Glomerular visceral epithelial cell (primary cell): ENCODE measurements around the gene PAK1.
A peak's percentile ranks its signal among the peaks of the same experiment; 100 is the strongest.

Experiments
- DNase-seq: peaks from one replicate; pipeline ENCODE4 v3.0.0-alpha.2; 2016; ENCODE audit errors: extremely low spot score

Gene PAK1

DNA sequence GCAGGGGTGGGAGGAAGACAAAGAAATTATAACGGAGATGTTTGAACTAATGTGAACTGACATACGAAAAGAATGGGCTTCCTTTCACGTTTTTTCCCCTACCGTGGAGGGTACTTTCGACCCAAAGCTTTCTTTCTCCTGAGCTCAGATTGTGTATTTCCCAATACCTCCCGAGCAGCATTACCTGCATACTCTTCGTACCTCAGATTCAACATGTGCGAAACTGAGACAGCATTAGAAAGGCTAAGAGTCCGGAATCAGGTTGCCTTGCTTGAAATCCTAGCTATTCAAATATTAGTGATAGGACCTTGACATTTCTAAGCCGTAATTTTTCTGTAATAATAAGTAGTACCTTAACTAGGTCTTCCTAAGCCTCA is 778 bp upstream of the PAK1 start:
- DNase-seq: no peak

DNA sequence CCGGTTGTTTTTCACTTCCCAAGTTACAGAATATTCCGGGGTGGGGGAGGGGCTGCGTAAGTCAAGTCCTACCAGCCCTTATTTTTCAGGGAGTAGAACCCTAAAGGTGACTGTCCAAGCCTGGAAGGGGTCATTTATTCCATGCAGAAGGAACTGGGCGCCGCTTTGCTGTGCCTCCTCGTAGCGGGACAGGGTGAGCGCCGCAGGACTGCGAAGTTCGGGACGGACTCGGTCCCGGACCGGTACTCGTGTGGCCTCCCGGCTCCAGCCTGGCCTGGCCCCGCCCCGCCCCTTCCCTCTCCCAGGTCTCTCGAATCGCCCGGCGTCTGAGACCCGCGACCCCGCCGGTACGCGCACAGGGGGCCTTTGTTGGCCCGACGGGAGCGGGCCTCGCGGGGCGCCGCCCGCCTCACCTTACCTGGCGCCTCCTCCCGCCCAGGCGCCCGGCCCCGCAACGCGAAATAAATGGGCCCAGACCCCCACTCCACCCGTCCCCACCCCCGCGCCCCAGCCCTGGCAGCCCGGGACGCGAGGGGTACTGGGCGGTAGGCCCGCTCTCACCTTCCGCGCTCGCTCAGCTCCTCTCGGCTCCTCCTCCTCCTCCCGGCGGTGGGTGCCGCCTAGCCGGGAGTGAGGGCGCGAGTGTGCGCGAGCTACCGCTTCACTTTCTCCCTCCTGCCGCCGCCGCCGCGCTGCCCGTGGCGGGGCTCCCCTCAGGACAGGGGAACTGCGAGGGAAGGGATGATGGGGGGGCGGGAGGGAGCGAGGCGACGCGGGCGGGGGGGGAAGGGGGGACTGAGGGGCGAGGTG is 698 bp downstream of the PAK1 start:
- peak; percentile 56 for DNase-seq

DNA sequence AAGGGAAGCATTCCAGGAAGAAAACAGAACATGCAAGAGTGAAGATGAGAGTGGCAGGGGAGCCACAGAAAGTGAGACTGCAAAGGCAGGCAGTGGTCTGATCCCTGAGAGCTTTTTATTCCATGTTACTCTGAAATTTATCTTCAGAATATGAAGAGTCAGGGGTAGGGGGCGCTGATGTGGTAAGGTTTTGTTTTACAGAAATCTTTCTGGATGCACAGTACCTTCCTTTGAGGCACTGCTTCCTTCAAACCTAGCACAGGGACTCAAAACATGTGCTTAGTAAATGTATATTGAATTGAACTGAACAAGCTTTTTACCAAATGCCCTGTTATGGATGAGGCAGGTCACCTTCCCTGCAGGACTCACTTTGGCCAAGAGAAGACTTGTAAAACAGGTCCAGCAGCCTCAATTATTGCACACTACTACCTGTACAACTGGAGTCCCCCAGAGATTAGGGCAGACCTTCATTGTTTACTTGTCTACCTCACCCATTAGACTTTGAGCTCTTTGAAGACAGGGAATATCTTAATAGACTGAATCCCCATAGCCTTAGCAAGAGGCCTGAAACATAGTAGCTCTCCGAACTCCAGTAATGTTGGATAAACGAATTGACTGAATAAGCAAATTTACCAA is 2.2 kb downstream of the PAK1 start:
- DNase-seq: no peak

DNA sequence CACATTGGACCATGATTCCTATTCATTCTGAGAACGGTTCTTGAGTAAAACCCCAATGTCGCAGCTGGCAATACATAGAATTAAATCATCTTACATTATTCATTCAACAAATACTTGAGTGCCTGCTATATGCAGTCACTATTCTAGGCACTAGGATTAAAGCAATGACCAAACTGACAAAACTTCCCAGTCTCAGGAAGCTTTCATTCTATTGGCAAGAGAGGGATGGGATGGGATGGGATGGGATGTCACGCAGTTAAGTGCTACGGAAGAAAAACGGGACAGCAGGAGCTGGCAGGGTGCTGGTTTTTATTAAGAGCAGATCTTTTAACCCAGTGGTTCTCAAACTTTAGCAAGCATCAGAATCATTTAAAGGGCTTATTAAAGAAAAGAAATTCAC is 2.9 kb downstream of the PAK1 start:
- DNase-seq: no peak

DNA sequence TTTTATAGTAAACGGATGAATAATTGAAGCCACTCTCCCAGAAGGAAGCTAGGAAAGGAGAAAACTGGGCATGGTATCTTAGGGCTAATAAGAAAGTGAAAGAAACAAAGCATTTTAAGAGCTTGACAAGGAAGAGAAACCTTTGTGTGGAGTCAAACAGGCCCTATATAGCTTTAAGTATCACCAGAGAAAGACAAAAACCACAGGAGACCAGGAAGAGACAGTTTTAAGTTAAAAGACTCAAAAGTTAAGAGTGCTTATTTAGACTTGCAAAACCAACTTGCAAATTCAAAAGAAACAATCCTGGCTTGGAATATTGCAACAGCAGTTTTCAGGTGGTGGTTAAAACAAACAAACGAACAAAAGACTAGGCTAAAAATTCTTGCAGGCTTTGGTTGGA is 3.4 kb downstream of the PAK1 start:
- DNase-seq: no peak

DNA sequence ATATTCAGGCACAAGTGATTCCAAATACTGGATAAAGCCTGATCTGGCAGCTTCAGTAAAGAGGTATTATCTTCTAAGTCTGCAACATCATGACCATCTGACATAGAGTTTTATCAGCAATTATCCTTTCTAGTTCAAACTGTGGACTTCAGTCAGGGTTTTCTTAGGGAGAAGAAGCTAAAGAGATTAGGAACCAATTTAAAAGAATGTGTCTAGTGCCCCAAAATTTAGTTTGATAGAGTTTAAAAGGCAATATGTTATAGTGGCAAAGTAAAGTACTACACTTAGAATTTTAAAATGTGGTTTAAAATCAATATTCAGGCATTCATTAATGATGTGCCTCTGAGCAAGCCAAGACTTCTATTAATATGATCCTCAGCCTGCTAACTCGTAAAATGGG is 5.4 kb downstream of the PAK1 start:
- no peak for DNase-seq

DNA sequence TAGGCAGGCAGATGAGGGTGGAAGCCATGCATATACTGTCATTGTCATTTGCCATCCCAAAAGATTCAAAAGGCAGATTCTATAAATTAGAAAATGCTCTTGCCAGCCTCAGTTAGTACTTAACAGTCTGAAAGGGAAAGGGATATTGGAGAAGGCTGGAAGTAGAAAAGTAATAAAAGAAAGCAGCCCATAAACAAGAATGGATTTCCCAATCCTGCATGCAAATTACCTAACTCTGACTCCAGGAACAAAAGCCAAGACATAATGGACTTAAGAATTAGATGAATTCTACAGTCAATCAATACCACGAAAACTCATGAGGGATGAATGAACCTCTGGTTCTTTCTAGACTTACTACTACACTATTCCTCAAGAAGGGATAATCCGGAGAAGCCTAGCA is 5.9 kb downstream of the PAK1 start:
- DNase-seq: no peak

DNA sequence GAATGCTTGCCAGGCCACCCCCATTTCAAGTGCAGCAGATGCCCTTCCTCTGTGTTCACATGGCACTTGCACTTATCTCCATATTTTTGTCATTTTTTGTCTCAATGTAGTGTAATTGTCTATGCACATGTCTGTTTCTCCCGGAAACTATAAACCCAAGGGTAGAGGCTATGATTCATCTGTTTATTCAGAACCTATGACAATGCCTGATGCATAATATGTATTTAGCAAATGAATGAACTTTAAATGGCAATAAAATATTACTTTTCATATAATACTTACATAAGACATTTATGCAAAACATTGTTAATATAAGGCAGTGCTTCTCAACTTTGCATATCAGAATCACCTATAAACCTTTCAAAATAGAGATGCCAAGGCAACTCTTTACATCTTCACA is 6.7 kb downstream of the PAK1 start:
- DNase-seq: no peak

DNA sequence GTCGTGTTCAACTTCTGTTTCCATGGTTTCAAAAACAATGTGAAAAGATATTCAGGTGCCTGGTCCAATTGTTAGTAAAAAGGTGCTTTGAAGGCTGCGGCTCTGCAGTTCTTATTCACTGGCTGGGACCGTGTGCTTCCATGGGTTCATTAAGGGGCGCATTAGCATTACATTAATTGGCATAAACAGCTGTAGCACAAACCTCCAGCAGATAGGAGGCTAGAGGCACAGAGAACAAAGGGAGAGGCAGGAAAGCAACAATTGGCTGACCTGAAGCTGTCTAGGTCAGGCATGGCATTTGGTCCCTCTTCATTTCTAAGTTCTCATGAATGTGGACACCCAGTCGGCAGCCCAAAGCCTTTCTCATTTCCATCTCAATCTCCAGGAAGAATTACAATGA is 16.6 kb downstream of the PAK1 start:
- DNase-seq: no peak

DNA sequence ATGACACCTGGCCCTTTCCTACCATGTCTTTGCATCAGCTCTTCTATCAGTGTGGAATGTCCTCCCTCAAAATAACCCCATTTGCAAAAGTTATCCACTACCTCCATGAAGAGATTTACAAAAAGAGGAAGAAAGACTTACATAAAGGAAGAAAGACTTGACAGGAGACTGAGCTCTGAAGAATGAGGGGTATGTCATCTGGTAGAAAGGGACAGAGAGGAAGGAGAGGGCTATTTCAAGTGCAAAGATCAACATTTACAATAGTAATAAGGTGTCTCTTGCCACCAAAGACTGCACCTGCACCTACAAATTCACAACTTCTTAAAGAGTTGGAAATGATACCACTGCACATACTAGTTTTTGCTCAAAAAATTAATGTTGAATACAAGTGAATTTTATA is 18.2 kb downstream of the PAK1 start:
- DNase-seq: no peak

DNA sequence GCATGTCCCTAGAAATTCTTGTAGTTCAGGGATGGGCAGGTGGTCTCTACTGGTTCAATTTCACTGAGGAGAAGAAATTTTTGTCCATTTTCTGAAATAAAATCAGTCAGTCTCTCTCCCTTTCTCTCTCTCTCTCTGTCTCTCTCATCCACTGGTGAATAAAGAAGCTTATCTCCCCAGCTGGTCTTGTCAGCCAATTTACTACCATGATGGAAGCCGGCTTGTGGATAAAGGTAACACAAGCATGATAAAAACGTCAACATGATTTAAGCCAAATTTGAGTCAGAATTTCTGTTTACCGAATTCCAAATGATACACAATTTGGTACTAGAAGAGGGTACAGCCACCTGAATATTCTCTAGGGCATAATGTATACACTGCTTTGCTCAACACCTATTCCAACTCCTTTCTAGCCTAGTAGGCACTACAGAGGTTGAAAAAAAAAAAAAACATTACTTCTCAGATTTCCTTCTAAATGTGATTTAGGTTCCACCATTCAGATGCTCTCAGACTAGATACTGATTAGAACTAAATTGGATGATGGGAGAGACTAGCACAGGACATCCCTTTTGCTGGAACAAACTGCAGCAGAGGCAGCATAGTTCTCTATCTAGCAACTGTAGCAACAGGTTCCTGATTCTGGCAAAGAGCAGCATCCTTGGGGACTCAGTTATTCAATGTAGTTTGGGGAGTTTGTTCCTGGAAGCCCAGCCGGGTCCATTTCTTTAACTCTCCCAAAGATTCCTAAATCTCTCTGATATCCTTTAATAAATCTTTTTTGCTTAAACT is 18.8 kb downstream of the PAK1 start:
- DNase-seq: no peak

DNA sequence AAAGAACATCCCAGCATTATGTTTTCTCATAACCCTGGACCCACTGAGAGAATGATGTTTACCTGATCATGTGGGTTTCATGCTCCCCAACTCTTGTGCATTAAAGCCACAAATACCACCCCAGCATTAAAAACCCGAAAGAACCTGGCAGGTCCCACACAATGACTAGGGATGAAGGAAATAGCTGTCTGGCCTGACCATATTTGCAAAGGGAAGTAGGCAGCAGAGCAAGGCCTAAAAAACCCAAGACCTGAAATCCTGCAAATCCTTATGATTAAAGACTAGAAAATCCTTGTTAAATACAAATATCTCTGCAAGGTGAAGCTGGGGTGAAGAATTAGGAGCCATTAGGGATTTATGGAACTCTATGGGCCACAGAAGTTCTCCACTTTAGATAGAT is 23.7 kb downstream of the PAK1 start:
- no peak for DNase-seq

DNA sequence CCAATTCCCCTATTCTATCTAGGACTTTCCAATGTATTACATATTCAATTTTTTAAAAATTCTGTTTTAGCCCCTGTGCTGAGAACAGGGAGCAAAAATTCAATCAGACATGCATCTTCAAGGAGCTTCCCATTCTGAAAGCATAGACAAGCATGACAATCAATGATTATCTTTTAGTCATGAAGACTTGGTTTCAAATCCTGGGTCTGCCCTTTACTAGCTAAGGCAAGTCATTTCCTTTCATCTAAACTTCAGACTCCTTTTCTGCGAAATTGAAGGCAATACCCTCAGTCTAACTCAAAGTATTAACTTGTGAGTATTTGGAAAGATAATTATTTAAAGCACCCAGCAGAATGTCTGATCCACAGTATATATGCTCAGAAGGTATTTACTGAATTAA is 24.1 kb downstream of the PAK1 start:
- no peak for DNase-seq

DNA sequence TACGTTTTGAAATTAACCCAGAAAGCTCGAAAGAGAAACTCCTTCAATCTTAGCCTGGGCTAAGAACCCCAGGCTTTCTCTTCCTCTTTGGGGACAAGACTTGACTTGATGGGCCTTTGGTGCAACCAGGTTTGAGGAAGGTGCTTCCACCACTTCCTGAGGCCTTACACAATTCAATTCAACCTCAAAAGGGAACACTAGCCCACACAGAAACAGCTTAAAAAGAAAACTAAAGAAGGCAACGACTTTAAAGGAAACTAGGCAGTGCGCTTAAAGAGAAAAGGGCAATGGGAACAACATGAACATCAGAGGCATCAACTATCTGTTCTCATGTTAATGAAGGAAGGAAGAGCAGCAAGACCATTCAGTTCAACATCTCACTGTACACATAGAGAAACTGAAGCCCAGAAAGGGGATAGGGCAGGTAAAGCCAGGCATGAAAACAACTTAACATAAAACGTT is 24.8 kb downstream of the PAK1 start:
- DNase-seq: no peak

DNA sequence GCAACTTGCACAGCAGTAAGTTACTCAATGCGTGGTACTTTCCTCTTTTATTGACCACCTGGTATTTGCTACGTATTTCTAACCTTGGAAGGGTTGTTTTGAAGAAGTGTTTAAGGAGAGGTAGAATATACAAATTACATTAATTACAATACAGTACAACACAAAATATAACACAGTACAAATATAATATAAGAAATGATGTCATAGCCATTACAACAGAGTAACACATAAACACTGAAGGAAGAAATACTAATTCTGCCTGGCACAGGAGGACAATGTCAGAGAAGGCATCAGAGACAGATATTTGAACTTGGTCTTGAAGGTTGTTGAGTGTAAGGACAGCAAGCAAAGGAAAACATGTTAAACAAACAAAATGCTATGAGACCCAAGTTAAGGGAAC is 25.6 kb downstream of the PAK1 start:
- DNase-seq: no peak

DNA sequence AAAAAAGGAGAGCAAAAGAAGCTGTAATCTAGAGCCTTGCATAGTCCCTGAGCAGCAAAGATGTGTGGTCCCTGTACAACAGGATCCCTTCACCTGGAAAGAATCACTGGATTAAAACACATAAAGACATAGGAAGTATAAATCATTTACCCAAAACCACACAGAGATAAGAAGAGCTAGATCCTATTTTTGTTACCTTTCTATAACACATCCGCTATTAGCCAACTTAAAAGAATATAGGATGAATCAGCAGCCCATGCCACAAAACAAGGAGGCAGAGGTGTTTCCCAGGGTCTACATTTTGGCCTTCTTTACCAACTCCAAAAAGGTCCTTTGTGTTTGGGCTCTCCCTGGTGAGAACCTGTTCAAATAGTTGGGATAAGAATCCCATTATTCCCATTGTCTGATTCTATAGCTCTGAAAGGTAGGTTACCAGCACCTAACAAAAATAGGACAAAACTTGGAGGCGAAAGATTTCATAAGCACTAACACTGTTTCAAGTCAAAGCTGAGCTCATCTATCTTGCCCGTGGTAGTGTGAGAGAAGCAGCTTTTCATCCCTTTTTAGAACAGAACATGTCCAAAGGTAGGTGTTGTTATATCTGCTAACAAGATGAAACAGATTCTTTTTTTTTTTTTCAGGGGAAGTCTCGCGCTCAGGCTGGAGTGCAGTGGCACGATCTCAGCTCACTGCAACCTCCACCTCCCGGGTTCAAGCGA is 26.8 kb downstream of the PAK1 start:
- DNase-seq: no peak

DNA sequence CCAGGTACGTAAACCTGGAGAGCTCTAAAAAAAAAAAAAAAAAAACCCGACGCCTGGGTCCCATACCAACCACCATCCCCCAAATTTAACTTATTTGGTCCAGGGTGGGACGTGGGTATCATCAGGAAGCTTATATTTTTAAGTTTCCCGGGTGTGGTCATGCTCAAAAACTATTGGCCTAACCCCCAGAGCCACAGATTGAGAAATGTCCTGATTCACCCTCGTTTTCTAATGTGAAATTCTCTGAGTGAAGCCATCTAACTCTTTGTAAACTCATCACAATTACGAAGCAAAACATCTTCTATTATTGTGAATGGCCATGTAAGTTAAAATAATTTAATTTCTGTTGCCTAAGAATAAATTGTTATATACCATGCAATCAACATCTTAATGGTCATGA is 29.6 kb downstream of the PAK1 start:
- no peak for DNase-seq

DNA sequence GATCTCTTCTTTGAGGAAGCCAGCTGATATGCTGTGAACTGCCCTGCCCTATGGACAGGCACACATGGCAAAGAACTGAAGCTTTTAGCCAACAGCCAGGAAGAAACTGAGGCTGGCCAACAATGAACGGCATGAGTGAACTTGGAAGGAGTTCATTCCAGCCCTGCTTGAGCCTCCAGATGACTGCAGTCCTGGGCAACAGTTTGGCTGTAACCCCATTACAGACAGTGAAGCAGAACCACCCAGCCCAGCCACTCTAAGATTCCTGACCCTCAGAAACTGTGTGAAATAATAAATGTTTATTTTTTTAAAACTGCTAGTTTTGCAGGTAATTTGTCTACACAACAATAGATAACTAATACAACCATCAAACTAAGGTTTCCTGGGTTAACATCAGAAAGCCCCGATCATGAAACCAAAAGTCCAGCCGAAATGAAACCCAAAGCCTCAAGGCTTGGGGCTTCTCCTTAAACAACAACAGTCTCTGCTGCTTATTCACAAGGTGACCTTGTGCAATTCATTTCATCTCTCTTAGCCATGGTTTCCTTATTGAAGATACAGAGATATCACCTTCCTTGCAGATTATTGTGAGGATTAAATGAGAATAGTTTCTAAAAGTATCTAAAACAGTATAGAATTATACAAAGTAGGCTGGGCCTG is 31.4 kb downstream of the PAK1 start:
- DNase-seq: no peak

DNA sequence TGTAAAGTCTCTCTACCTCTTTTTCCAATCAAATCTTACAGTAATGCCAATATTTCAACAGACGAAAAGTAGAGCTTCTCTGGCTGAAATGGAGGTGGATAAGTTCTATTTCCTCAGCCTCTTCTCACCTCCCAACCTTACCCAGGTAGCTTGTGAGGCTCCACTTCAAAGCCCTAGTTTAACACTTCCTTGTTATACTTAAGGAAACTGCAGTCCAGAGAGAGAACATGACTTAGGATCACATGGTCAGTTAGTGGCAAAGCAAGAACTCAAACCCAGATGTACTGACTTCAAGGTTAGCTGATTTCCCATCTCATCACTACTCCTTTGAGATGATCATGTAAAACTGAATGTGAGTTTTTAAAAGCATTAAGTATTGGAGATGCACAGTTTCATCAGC is 32.5 kb downstream of the PAK1 start:
- no peak for DNase-seq

DNA sequence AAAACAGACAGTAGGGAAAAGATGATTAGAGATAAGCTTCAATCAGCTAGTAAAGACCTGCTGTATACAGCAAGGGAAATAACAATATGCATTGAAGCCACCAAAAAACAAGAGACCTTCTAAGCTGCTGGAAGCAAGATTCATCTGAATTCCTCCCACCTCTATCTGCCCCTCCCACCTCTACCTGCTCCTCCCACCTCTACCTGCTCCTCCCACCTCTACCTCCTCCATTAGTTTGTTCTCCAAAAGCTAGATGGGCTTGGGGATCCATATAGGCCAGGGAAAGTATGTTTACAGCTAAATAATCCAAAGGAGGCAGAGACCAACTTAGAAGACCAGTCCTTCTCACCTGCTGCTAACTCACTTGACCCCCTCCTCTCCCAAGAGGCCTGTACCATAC is 33.2 kb downstream of the PAK1 start:
- no peak for DNase-seq

DNA sequence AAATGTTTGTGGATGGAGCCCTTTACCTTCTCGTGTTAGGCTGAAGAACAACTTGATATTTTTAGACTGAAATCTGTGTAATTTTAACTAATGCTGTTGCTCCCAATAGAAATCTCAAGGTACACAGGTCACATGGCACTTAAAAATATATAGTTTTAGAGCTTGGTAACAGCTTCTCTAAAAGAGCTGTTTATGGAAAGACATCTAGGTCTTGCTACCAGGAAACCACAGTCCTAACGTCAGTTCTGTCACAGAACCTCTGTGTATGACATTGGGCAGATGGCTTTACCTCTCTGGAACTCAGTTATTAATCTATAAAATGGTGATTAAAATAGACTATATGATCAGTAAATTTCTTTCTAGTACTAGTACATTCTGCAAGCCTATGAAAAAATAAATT is 35.4 kb downstream of the PAK1 start:
- DNase-seq: no peak

DNA sequence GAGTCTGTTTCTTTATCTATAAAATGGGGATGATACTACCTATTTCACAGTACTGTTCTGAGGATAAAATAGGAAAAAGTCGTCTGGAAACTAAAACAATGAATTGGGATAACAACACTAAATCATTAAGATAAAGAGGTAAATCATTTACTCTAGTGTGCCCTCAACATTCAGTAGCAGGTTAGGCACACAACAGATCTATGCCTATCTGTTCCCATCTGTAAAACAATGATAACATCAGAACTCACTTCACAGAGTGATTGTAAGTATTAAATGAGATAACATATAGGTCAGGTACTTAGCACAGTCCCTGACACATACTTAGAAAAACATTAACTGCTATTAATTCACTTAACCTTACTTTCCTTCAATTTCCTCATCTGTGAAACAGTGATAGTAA is 36.9 kb downstream of the PAK1 start:
- DNase-seq: no peak
